NCI-H2029 treated with DMSO at 0.1 percent for 48 hours (cell line): ENCODE results near the gene MAN2A2.

Experiments
- DNase-seq: peaks from one replicate; lab custom pipeline; 2025; lab: John Stamatoyannopoulos, UW

Gene MAN2A2

GRCh38 chr15:90960298-90961091 is 57.4 kb downstream of the MAN2A2 start:
- no peak for DNase-seq

DNA sequence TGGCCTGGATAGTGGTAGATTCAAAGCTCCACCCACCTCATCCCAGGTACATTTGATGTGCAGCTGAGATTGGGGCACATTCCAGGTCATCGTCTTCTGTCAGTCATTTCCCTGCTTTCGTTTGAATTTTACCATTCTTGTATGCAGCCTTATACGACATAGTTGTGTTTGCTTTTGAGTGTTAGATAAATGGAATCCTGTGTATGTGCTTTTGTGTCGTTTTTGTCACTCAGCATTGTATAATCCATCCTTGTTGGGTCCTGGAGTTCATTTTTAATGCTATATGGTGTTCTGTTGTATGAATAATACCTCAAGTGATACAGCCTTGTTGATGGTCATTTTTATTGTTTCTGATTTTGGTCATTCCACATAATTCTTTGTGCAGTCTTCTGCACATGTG is 58.9 kb downstream of the MAN2A2 start:
- DNase-seq, result no peak

- no peak for DNase-seq
Observed at GRCh38 chr15:90966262-90966661, 63.2 kb downstream of the MAN2A2 start.

GRCh38 chr15:90967206-90967605 is 64.1 kb downstream of the MAN2A2 start:
- DNase-seq, result no peak

DNA sequence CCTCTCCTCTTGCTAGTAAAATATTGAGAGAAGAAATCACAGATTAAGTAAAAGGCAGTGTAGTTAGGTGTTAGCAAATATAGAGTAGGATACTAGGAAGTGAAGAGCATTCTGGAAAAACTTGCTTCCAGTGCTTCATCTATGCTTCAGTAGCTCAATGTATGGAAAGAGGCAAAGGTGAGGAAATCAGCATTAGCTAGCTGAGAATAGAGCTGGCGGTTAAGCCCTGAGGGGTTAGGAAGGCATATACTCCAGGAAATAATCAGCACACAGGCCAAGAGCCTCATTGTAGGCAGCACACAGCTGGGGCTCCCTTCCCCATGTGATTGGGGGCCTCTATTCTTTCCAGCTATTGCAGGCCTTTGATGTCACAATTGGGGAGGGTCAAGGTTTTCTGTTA is 65.3 kb downstream of the MAN2A2 start:
- no peak for DNase-seq

DNA sequence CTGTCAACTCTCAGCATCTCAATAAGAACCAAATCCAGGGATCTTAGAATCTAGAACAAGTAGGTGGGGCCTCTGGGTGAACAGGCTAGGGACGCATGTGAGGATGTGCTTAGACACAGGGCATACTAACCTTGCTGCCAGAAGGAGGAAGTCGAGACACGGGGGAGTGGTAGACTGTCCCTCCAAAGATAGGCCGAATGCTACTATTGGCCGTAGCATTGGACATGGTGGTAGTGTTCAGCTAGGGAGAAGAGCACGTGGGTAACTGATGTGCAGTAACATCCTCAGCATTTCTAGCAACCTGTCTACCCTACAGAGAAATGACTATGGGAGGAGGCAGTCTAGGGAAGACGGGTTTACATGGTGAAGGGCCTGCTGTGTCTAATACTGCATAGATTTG is 67.2 kb downstream of the MAN2A2 start:
- no peak for DNase-seq

- DNase-seq, result no peak
Observed at GRCh38 chr15:90972133-90972532, 69.0 kb downstream of the MAN2A2 start.
